ENCODE results near the gene LCE7A. TPM values are rescaled to one million over a fixed set of nuclear protein-coding genes. Genes with fewer than 3 reads are reported as not detected.

LCE7A gene
- total RNA-seq, 1 donor = not detected

Other genes with a start within 250 kb of the LCE7A start
- gene LCE3B, start 246.2 kb upstream of the LCE7A start, total RNA-seq = not detected in 2 replicates
- not detected in 2 replicates for gene LCE3A, start 236.9 kb upstream of the LCE7A start, total RNA-seq
- not detected in 2 replicates for gene LCE2D, start 196.6 kb upstream of the LCE7A start, total RNA-seq
- not detected in 2 replicates for gene LCE2C, start 184.7 kb upstream of the LCE7A start, total RNA-seq
- gene LCE2B, start 173.9 kb upstream of the LCE7A start, total RNA-seq = not detected in 2 replicates
- 0.43 TPM in 1 of 2 replicates, not detected in the other for gene LCE2A, start 161.7 kb upstream of the LCE7A start, total RNA-seq
- gene LCE4A, start 151.8 kb upstream of the LCE7A start, total RNA-seq = not detected in 2 replicates
- not detected in 2 replicates for gene KPRP, start 102.0 kb upstream of the LCE7A start, total RNA-seq
- not detected in 2 replicates for gene LCE1F, start 84.9 kb upstream of the LCE7A start, total RNA-seq
- not detected in 2 replicates for gene LCE1E, start 73.7 kb upstream of the LCE7A start, total RNA-seq
- gene LCE1D, start 63.3 kb upstream of the LCE7A start, total RNA-seq = not detected in 2 replicates
- not detected in 2 replicates for gene LCE1C, start 53.3 kb upstream of the LCE7A start, total RNA-seq
- not detected in 2 replicates for gene LCE1B, start 48.0 kb upstream of the LCE7A start, total RNA-seq
- gene LCE1A, start 32.5 kb upstream of the LCE7A start, total RNA-seq = not detected in 2 replicates
- not detected in 2 replicates for gene LCE6A, start 17.1 kb upstream of the LCE7A start, total RNA-seq
- not detected in 2 replicates for gene SMCP, start 18.3 kb downstream of the LCE7A start, total RNA-seq
- not detected in 2 replicates for gene IVL, start 48.5 kb downstream of the LCE7A start, total RNA-seq
- not detected in 2 replicates for gene SPRR5, start 87.2 kb downstream of the LCE7A start, total RNA-seq
- gene SPRR4, start 110.7 kb downstream of the LCE7A start, total RNA-seq = not detected in 2 replicates
- gene SPRR1A, start 124.1 kb downstream of the LCE7A start, total RNA-seq = not detected in 2 replicates
- not detected in 2 replicates for gene SPRR3, start 141.8 kb downstream of the LCE7A start, total RNA-seq
- gene SPRR1B, start 171.2 kb downstream of the LCE7A start, total RNA-seq = not detected in 2 replicates
- gene SPRR2D, start 181.1 kb downstream of the LCE7A start, total RNA-seq = not detected in 2 replicates
- gene SPRR2A, start 197.5 kb downstream of the LCE7A start, total RNA-seq = not detected in 2 replicates
- gene SPRR2B, start 211.6 kb downstream of the LCE7A start, total RNA-seq = not detected in 2 replicates
- not detected in 2 replicates for gene SPRR2E, start 234.5 kb downstream of the LCE7A start, total RNA-seq